HG03520 (cell line): ENCODE measurements around the gene GALK2.
"Not testable (repeated sequence)": the region's sequence is repeated elsewhere in the genome, so short reads cannot be mapped to it uniquely, and the experiment has no call there.

Experiments
- ATAC-seq: cut with Tn5 transposase; IDR thresholded peaks from one replicate; pipeline ENCODE4 v1.9.1; 2021; ENCODE audit warnings: mild to moderate bottlenecking, moderate library complexity; ENCODE audit not compliant: unreplicated experiment

Gene GALK2

DNA sequence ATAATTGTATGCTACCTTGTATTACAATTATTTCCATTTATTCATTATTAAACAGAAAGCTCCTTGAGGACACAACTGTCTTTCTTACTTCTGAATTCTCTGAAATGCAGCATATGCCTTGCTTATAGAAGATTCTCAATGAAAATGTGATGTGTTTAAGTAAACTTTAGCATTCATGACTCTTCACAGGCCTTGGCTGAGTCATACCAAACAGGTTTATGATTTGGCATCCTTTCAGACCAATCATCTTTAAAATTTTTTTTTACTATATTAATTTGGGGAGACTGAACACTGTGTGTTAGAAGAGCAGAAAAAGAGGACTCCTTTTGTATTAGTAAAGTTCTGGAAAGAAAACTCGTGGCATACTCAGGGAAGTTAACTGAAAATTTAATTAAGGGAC, 6.4 kb upstream of the GALK2 start:
- no peak for ATAC-seq

- ATAC-seq, result no peak
Measured at GRCh38 chr15:49164865-49165264, 5.2 kb upstream of the GALK2 start.

- ATAC-seq, result no peak
Measured at GRCh38 chr15:49168016-49168415, 2.0 kb upstream of the GALK2 start.

DNA sequence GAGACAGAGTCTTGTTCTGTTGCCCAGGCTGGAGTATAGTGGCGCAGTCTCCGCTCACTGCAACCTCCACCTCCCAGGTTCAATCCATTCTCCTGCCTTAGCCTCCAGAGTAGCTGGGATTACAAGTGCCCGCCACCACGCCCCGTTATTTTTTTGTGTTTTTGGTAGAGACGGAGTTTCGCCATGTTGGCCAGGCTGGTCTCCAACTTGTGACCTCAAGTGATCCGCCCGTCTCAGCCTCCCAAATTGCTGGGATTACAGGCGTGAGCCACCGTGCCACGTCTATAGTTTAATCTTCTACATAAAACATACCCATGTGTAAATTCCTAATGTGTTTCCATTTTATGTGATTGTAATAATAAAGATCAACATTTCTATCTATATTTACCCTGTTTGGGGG, 1.7 kb downstream of the GALK2 start:
- no peak for ATAC-seq

DNA sequence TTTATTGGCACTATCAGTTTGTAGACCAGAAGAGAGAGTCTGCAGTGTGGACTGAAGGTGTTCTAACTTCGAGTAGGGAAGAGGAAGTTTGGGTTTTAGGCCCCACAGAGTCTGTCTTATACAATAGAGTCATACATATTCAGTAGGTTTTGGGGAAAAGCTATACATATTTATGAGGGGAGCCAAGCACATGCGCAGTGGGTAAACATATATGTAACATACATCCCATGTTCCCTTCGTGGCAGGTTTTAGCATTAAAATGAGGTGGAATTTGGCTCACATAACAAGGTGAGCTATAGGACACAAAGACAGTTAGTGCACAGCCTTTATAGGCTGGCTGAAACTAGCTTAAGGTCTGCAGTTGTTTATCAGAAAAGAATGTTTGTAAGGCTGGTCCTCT, 4.9 kb downstream of the GALK2 start:
- ATAC-seq, result no peak

GRCh38 chr15:49175582-49176397, 5.7 kb downstream of the GALK2 start:
- ATAC-seq, result not testable (repeated sequence)

DNA sequence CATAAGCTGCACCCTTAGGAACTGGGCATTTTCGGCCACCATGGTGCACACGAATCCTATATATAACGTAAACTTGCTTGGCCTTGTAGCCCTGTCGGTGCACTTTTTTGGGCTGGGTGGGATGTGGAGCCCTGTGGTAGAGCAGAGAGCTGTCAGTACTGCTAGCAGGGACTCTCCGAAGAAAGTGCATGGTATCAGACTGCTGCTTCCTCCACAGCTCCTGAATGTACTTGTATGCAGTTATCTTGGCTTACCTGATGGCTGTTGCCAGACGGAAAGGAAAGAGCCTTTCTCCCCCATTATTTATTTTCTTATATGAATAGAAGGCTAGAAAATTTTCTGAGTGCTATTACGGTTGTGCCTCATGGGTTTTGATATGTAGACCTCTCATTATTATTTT, 8.4 kb downstream of the GALK2 start:
- no peak for ATAC-seq

DNA sequence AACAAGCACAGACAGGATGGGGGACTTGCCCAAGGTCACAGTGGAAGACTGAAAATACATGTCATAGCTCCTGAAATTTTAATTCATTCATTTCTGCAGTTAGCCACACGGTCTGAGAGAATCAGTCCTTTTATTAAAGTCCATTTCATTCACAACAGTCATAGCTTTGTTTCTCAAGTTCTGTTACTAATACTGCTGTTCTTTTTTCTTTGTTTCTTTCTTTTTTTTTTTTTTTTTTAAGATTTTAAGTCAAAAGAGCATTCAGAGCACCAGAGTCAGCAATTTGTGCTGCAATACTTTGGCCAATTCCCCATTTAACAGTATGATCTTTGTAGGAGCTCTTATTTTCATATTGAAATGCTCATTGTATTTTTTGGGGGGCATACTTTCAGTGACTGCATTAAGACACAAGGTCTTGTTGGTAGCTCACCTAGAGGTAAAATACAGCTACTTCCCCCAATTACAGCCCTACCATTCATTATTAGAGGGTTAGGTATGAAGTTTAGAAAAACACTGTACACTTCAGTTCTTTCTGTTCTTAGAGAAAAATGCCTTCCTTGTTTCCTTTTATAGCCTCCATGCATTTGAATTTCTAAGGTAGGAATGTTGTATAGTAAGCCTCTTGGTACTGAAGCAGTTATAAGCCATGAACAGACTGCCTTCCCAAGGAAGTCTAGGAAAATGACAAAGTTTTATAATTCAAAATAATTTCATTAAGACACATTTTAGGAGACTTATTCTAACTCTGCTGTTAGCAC, 9.6 kb downstream of the GALK2 start:
- ATAC-seq, result no peak

GRCh38 chr15:49182128-49182527, 12.1 kb downstream of the GALK2 start:
- ATAC-seq, result no peak

DNA sequence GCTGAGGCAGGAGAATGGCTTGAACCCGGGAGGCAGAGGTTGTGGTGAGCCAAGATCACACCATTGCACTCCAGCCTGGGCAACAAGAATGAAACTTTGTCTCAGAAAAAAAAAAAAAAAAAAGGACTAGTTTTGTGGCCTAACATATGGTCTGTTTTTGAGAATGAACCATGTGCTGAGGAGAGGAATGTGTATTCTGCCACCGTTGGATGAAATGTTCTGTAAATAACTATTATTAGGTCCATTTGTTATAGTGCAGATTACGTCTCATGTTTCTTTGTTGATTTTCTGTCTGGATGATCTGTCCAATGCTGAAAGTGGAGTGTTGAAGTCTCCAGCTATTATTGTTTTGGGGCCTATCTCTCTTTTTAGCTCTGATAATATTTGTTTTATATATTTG, 13.7 kb downstream of the GALK2 start:
- ATAC-seq, result not testable (repeated sequence)

DNA sequence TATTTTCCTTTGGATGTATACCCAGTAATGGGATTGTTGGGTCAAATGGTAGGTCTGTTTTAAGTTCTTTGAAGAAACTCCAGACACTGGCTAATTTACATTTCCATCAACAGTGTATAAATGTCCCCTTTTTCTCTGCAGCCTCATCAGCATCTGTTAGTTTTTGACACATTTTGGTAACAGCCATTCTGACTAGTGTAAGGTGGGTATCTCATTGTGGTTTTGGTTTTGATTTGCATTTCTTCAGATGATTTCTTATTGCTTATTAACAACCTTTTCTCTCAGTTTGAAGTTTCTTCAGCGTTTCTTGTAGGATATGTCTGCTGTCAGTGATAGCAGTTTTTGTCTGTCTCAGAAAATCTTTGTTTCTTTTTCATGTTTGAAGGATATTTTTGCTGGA, 15.4 kb downstream of the GALK2 start:
- ATAC-seq, result no peak

DNA sequence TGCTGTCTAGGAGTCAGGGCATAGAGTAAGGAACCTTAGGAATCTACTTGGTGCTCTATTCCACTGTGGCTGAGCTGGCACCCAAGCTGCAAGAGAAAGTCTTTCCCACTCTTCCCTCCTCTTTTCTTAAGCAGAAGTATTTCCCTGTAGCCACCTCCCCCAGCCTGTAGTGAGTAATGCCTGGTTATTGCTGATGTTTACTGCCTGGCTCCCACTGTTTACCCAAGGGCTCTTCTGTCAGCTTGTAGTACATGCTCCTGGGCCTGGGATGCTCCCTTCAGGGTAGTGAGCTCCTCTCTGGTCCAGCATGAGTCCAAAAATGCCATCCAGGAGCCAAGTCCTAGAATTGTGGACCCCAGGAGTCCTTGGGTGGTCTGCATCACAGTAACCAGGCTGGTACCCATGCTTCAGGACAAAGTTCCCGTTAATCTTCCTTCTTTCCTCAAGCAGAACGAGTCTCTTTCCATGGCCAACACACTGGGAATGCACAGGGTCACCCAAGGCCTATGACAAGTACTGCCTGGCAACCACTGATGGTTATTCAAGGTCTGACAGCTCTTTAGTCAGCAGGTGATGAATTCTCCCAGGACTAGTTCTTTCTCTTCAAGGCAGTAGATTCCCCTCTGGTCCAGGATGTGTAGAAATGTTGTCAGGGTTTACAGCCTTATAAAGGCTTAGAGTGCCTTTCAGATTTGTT, 17.6 kb downstream of the GALK2 start:
- ATAC-seq, result no peak

DNA sequence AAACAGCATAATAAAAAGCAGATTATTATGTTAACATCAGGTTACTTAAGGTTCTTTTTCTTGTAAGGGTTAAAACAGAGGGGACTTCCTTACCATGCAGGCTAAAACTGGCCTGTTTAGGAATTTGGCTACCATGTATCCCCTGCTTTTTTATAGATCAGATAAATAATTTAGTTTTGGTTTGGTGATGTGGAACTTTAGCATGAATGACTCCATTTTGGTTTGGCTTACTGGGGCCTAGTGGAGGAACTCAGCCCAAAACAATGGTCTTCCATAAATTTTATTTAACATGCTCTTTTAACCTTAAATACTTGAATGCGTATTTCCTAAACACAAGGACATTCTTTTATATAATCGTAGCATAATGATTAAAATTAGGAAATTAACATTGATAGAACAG, 18.9 kb downstream of the GALK2 start:
- ATAC-seq, result no peak

- no peak for ATAC-seq
Measured at GRCh38 chr15:49189631-49190030, 19.6 kb downstream of the GALK2 start.

DNA sequence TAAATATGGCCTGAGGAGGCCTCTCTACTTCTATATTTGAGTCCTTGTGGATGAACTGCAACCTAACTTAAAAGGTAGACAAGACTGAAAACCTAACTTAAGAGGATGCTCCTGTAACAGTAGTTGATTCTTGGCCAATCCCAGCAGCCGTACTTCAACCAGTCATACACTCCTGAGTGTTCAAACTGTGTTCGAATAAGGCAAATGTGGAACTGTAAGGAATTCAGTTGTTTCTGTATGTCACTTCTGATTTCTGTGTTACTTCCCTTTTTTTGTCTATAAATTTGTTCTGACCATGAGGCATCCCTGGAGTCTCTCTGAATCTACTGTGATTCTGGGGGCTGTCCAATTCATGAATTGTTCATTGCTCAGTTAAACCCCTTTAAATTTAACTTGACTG, 20.5 kb downstream of the GALK2 start:
- ATAC-seq, result no peak

DNA sequence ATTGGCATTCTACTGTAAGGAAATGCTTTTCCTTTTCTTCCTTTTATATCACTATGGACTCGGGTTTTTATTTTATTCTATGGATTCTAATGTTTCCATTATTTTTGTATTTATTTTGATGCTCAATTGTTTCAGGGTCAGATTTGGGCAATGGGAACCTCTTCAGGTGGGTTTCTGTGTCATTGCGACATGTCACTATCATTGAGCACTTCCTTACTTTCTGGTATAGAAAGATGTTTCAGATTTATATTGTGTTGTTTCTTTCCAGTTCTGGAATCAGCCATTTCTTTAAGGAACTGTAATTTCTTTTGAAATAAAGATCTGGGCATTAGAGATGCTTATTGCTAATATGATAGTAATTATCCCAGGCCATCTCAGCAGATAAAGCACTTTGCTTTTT, 21.8 kb downstream of the GALK2 start:
- ATAC-seq, result no peak

DNA sequence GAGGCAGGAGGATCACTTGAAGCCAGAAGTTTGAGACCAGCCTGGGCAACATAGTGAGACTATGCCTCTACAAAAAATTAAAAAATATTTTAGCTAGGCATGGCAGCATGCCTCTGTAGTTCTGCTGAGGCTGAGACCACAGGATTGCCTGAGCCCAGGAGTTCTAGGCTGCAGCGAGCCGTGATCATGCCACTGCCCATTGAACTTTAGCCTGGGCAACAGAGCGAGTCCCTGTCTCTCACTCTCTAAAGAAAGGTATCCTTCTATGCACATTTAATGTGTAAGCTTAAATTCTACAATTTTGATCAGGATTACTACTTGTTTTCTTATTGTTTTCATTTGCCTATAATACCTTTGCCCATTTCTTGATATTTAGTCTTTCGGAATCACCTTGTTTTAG, 26.8 kb downstream of the GALK2 start:
- no peak for ATAC-seq

DNA sequence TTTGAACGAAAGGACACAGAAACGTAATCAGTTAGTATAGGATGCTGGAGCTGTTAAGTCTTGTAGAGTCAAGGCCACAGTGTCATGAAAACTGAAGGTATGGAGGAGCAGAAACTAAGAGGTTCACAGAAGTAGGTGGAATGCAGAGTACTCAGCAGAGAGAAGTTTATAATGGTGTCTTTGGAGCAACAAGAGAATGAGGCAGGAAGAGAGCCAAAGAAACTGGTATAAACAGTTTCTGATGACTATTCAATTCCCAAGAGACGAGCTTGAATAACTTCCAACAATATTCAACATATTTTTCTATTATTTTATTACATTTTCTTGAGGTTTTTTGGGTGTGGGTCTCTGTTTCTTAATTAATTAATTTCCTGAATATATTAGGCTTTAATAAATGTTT, 29.6 kb downstream of the GALK2 start:
- ATAC-seq, result no peak

GRCh38 chr15:49200347-49200746, 30.3 kb downstream of the GALK2 start:
- ATAC-seq, result no peak

DNA sequence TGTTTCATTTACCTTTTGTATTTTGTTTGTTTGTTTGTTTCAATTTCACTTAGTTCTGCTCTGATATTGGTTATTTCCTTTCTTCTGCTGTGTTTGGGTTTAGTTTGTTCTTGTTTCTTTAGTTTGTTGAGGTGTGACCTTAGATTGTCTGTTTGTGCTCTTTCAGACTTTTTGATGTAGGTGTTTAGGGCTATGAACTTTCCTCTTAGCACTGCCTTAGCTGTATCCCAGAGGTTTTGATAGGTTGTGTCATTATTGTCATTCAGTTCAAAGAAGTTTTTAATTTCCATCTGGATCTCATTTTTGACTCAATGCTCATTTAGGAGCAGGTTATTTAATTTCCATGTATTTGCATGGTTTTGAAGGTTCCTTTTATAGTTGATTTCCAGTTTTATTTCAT, 38.1 kb downstream of the GALK2 start:
- ATAC-seq, result not testable (repeated sequence)

DNA sequence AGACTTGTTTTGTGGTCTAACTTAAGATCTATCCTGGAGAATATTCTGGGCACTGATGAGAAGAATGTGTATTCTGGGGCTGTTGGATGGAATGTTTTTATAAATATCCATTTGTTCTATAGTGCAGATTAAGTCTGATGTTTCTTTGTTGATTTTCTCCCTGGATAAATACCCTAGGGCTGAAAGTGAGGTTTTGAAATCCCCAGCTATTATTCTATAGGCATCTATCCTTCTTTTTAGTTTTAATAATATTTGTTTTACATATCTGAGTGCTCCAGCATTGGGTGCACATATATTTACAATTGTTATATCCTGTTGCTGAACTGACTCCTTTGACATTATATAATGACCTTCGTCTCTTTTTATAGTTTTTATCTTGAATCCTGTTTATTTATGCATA, 42.9 kb downstream of the GALK2 start:
- ATAC-seq, result no peak
